Calu3 (cell line): ENCODE measurements around the gene PLEKHD1. TPM values are rescaled to one million over a fixed set of nuclear protein-coding genes. Genes with fewer than 3 reads are reported as not detected.

ENCODE experiments used
- BruUV-seq: library from RNA; stranded (reverse); fragments of 400-500 nt; replicated peaks from 2 replicates; lab custom pipeline; 2021; lab: Mats Ljungman, UMichigan
- CTCF ChIA-PET: fragments of 300-600 bp; sonication (Branson Sonifier 250); formaldehyde crosslinking; loops from one replicate; lab custom pipeline; 2022; ENCODE audit warnings: antibody characterized with exemption; lab: Charles Lee
- DNase-seq: peaks from one replicate; pipeline ENCODE4 v3.0.0; 2022
- H3K27ac Mint-ChIP-seq: one replicate; pipeline ENCODE4 v1.8.0; 2022; ENCODE audit warnings: mixed read lengths; ENCODE audit not compliant: unreplicated experiment
- H3K27me3 Mint-ChIP-seq: one replicate; pipeline ENCODE4 v1.8.0; 2022; ENCODE audit warnings: mixed read lengths; ENCODE audit not compliant: unreplicated experiment
- H3K36me3 Mint-ChIP-seq: one replicate; pipeline ENCODE4 v1.8.0; 2022; ENCODE audit warnings: mild to moderate bottlenecking, moderate library complexity, mixed read lengths; ENCODE audit not compliant: insufficient read depth, unreplicated experiment
- H3K4me1 Mint-ChIP-seq: one replicate; pipeline ENCODE4 v1.8.0; 2022; ENCODE audit warnings: mild to moderate bottlenecking, low read depth, mixed read lengths; ENCODE audit not compliant: unreplicated experiment
- H3K4me3 Mint-ChIP-seq: one replicate; pipeline ENCODE4 v1.8.0; 2022; ENCODE audit warnings: mild to moderate bottlenecking, low read depth, moderate library complexity, mixed read lengths; ENCODE audit not compliant: unreplicated experiment
- H3K9me3 Mint-ChIP-seq: one replicate; pipeline ENCODE4 v1.8.0; 2022; ENCODE audit warnings: low read depth, mixed read lengths; ENCODE audit not compliant: unreplicated experiment
- intact Hi-C: fragments of 100-400 bp; cut with micrococcal nuclease; formaldehyde crosslinking; loops from one replicate; pipeline ENCODE4 v1.10.0; 2022; ENCODE audit not compliant: unreplicated experiment
- total RNA-seq: library from RNA; stranded (reverse); gene quantifications from 2 replicates; pipeline ENCODE4 v1.2.3, GENCODE V29; 2022
- TF ChIP-seq, protein P1 (sequence below): fragments of 200-600 bp; IDR thresholded peaks from one replicate; pipeline ENCODE4 v1.8.0; 2022; ENCODE audit warnings: antibody characterized with exemption; ENCODE audit not compliant: unreplicated experiment

The PLEKHD1 gene
- total RNA-seq, 1 experiment from 2014 or later, result 0.73 TPM

DNA sequence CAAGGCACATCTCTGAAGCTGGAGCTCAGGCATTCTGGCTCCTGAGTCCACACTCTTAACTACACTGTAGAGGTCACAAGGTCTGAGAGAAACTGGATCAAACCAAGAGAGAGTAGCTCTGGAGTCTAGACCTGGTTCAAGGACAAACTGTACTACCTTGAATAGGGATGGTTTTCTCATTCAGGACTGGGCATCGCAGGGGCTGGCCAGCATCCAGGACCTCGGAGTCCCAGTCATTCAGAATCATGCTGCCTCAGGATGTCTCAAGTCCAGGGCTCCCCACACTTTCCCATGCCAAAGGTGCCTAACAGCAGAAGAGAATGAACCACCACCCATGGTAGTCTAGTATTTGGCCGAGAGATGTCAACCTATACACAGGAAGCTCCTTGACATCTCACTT, 13.1 kb upstream of the PLEKHD1 start:
- intact Hi-C loops, result loop anchor here (10.0 kb wide), 1 partner anchor 103 kb away; the partner anchor contains the start of gene CCDC177
- no TSS peak for BruUV-seq
- no peak overlapping the region for H3K4me3 Mint-ChIP-seq
- no peaks in the 10 kb centered on the region for H3K9me3 Mint-ChIP-seq
- DNase-seq, result no peak
- CTCF ChIA-PET, result no interaction called here
- H3K27me3 Mint-ChIP-seq, result peaks cover under 1% of the 10 kb centered on the region
- no peak overlapping the region for H3K27ac Mint-ChIP-seq
- TF ChIP-seq, protein P1, sequence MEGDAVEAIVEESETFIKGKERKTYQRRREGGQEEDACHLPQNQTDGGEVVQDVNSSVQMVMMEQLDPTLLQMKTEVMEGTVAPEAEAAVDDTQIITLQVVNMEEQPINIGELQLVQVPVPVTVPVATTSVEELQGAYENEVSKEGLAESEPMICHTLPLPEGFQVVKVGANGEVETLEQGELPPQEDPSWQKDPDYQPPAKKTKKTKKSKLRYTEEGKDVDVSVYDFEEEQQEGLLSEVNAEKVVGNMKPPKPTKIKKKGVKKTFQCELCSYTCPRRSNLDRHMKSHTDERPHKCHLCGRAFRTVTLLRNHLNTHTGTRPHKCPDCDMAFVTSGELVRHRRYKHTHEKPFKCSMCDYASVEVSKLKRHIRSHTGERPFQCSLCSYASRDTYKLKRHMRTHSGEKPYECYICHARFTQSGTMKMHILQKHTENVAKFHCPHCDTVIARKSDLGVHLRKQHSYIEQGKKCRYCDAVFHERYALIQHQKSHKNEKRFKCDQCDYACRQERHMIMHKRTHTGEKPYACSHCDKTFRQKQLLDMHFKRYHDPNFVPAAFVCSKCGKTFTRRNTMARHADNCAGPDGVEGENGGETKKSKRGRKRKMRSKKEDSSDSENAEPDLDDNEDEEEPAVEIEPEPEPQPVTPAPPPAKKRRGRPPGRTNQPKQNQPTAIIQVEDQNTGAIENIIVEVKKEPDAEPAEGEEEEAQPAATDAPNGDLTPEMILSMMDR, result no peak
- no peaks in the 10 kb centered on the region for H3K36me3 Mint-ChIP-seq
- H3K4me1 Mint-ChIP-seq, result no peaks in the 10 kb centered on the region

DNA sequence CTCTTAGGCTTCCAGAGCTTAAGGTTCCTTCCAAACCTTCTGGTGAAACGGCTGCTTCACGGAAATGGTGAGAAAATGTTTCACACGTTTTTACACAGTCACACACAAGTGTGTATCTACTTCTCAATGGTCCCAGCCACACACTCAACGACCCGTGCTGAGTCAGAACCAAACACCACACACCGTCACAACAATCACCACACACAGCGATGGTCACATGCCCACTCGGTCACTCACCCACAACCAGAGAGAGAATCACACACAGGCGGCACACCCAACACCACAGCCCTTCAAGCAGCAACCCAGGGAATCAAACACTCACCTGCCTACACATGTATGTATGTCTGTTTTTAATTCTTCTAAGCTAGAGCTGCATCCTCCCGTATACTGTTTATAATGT, 12.6 kb upstream of the PLEKHD1 start:
- no peak overlapping the region for H3K4me3 Mint-ChIP-seq
- H3K9me3 Mint-ChIP-seq, result no peaks in the 10 kb centered on the region
- no peaks in the 10 kb centered on the region for H3K4me1 Mint-ChIP-seq
- DNase-seq, result no peak
- CTCF ChIA-PET, result no interaction called here
- H3K27ac Mint-ChIP-seq, result no peak overlapping the region
- H3K36me3 Mint-ChIP-seq, result no peaks in the 10 kb centered on the region
- peaks cover 5% of the 10 kb centered on the region for H3K27me3 Mint-ChIP-seq
- TF ChIP-seq, protein P1, result no peak
- no TSS peak for BruUV-seq
- intact Hi-C loops, result loop anchor here (10.0 kb wide), 1 partner anchor 103 kb away; the partner anchor contains the start of gene CCDC177

DNA sequence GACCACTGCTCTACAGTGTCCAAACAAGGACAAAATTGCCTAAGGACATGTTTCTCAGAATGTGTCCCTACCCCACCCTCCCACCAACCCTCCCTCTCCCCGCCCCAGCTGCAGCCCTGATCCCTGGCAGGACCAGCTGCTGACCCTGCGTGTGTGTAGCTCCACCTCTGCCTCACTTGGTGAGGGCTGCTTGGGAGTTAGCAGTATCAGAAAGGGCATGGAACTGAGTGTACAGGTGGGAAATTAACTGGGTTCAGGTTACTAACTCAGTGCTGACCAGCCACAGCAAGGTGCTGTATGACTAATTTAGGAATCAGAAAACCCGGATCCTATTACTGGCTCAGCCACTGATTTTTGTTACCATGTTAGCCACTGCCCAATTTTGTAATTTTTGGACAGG, 11.3 kb upstream of the PLEKHD1 start:
- intact Hi-C loops, result loop anchor here (10.0 kb wide), 1 partner anchor 102 kb away; the partner anchor contains the start of gene CCDC177
- no peaks in the 10 kb centered on the region for H3K9me3 Mint-ChIP-seq
- no peaks in the 10 kb centered on the region for H3K4me1 Mint-ChIP-seq
- H3K27me3 Mint-ChIP-seq, result peaks cover 19% of the 10 kb centered on the region
- H3K4me3 Mint-ChIP-seq, result no peak overlapping the region
- H3K36me3 Mint-ChIP-seq, result no peaks in the 10 kb centered on the region
- TF ChIP-seq, protein P1, result no peak
- peak; percentile 10 for DNase-seq
- H3K27ac Mint-ChIP-seq, result no peak overlapping the region
- CTCF ChIA-PET, result no interaction called here
- BruUV-seq, result no TSS peak

DNA sequence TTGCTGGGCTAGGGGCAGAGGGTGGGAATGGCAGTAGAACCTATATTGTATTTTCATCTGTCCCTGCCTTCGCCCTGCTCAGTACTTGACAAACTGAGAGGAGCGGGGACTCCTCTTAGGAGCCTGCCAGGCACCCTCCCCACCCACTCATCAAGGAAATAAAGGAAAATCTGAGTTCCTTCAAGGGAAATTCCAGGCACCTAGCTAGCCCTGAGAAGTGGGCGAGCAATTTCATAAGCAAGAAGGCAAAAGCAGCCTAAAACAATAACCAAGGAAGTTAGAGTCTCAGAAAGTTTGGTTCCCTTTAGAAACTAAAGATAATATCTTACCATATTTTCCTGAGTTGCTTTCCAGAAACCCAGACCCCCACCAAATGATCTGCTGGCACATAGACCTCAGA, 10.6 kb upstream of the PLEKHD1 start:
- no peak for DNase-seq
- no peaks in the 10 kb centered on the region for H3K4me1 Mint-ChIP-seq
- no peaks in the 10 kb centered on the region for H3K9me3 Mint-ChIP-seq
- CTCF ChIA-PET, result interaction anchor here (0.5 kb wide), 1 partner anchor 214 kb away, joined by 4 read pairs; the partner anchor contains the start of gene GALNT16
- TF ChIP-seq, protein P1, result no peak
- no peaks in the 10 kb centered on the region for H3K36me3 Mint-ChIP-seq
- H3K27ac Mint-ChIP-seq, result no peak overlapping the region
- H3K27me3 Mint-ChIP-seq, result peaks cover 26% of the 10 kb centered on the region
- BruUV-seq, result no TSS peak
- intact Hi-C loops, result loop anchor here (10.0 kb wide), 1 partner anchor 101 kb away; the partner anchor contains the start of gene CCDC177
- H3K4me3 Mint-ChIP-seq, result no peak overlapping the region
